HFF-Myc (cell line): Measurements from ENCODE around the gene CYP2W1.

Source experiments
- DNase-seq: peaks from one replicate; pipeline ENCODE4 v3.0.0-alpha.2; 2011; ENCODE audit warnings: low read depth; ENCODE audit errors: extremely low read depth
- H3K4me3 ChIP-seq: replicated peaks from 2 replicates; pipeline ENCODE4 v1.5.1; 2011; ENCODE audit warnings: low read depth, mild to moderate bottlenecking, control low read depth, low read length
- TF ChIP-seq, protein P1 (sequence below): IDR thresholded peaks from 2 replicates; pipeline ENCODE4 v1.5.1; 2012; ENCODE audit warnings: mild to moderate bottlenecking, low read depth, low read length, control low read depth; ENCODE audit errors: missing control alignments

CYP2W1 gene

DNA sequence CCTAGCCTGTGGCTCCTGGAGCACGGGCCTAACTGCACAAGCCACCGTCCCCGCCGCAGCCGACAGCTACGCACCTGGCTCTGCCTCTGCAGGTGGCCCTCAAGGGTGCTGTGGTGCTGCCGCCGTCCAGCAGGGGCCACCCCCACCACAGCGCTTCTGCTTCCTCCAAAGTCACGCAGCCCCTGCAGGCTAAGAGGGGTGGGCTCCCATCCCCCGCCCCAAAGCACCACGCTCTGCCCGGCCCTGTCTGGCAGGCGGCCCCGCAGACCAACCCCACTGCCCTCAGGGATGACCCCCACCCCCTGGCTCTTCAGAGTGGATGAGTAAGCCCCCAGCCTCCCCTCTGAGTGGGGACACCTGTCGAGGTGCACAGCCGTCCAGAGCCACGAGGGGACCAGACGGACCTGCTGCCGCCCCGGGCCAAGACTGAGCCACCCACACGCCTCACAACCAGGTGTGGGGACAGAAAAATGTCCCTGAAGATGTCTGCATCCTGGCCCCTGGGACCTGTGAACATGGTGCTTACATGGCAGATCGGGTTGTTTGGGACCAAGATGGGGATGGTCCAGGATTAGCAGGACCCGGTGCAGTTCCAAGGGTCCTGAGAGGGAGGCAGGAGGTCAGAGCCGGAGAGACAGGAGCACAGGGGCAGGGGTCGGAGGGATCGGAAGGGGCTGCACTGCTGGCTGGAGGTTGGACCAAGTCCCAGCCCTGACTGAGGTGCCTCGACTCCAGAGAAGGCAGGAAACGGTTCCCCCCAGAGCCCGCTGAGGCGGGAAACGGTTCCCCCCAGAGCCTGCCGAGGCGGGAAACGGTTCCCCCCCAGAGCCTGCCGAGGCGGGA is 19.5 kb upstream of the CYP2W1 start:
- TF ChIP-seq, protein P1, sequence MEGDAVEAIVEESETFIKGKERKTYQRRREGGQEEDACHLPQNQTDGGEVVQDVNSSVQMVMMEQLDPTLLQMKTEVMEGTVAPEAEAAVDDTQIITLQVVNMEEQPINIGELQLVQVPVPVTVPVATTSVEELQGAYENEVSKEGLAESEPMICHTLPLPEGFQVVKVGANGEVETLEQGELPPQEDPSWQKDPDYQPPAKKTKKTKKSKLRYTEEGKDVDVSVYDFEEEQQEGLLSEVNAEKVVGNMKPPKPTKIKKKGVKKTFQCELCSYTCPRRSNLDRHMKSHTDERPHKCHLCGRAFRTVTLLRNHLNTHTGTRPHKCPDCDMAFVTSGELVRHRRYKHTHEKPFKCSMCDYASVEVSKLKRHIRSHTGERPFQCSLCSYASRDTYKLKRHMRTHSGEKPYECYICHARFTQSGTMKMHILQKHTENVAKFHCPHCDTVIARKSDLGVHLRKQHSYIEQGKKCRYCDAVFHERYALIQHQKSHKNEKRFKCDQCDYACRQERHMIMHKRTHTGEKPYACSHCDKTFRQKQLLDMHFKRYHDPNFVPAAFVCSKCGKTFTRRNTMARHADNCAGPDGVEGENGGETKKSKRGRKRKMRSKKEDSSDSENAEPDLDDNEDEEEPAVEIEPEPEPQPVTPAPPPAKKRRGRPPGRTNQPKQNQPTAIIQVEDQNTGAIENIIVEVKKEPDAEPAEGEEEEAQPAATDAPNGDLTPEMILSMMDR: no peak
- no peak overlapping the region for H3K4me3 ChIP-seq
- no peak for DNase-seq

DNA sequence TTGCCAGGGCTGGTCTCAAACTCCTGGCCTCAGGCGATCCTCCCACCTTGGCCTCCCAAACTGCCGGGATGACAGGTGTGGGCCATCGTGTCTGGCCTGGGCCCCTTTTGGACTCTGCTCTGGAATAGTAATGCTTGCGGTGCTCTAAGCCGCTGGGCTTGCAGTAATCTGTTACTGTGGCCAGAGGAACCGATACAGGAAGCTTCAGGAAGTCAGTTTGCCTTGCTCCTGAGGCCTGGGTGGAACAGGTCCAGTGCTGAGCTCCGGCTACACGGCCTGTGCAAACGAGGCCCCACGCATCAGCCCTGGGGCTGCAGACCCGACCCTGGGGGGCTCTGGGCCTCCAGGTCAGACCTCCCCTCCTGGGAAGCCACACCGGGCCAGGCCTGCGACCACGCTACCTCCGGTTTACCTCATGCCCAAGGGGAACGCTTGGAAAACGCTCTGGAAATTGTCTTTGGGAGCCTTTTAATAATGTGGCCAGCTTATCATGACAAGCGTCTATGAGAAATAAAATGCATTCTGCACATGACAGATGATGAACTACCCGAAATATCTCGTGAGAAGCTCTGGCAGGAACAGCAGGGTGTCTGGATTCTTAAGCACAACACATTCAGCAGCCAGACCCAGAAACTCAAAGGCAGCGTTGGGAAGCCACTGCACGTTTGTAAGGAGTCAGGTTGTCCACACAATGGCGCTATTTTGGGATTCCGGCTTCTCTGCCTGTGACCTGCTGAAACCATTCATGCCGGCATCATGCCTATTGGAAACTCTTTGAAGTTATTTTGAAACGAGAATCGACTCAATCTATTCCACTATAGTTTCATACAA is 18.4 kb upstream of the CYP2W1 start:
- TF ChIP-seq, protein P1: no peak
- DNase-seq: no peak
- H3K4me3 ChIP-seq: no peak overlapping the region

DNA sequence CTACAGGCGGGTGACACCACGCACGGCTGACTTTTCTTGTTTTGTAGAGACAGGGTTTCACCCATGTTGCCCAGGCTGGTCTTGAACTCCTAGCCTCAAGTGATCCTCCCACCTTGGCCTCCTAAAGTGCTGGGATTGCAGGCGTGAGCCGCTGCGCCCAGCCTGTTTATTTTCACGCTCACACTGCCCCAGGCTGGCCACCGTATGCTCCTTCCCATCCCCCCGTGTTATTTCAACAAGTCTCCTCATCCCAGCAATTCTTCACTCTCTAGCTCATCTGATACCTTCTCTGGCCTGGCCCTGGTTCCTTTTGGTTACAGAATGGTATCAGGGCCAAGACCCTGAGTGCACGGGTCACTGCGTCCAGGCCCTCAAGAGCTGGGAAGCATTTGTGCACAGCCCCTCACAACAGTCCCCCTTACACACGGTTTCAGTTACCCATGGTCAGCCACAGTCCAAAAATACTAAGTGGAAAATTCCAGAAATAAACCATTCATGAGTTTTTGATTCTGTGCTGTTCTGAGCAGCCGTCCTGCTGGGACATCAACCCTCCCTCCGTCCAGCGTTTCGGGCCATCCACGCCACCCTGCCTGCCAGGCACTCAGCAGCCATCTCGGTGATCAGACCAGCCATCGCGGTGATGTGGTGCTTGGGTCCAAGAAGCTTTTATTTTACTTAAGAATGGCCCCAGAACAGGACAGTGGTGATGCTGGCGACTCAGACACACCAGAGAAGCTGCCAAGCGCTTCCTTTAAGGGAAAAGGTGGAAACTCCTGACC is 16.5 kb upstream of the CYP2W1 start:
- no peak overlapping the region for H3K4me3 ChIP-seq
- TF ChIP-seq, protein P1: no peak
- DNase-seq: no peak

DNA sequence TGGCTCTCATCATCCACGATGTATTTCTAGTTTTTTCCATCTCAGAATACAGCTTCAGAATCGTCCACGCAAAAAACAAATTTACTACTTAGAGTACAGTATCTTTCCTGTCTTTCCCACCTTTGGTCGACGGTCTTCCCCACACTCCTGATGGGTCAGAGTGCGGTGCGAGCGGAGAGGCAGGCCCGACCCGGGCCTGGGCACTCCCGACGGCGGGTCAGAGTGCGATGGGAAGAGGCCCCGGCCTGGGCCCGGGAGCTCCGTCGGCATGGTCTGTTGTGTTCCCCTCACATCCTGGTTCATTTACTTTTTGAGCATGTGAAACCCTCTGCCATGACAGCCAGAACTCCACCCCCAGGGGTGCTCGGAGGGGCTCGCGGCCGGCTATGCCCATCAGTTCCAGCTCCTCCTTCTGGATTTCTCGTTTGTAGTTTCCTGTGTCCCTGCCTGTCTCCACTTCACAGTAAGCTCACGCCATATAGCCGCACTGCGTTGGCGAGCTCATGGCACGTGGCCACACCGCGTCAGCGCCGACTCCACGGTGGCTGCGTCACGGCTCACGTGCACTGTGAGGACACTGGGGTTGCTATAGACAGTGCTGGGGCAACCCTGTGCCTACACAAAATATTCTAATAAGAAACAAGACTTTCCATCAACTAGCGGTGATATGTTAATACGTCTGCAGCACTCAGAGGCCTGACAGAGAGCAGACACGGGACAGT is 15.5 kb upstream of the CYP2W1 start:
- TF ChIP-seq, protein P1: no peak
- H3K4me3 ChIP-seq: no peak overlapping the region
- no peak for DNase-seq

DNA sequence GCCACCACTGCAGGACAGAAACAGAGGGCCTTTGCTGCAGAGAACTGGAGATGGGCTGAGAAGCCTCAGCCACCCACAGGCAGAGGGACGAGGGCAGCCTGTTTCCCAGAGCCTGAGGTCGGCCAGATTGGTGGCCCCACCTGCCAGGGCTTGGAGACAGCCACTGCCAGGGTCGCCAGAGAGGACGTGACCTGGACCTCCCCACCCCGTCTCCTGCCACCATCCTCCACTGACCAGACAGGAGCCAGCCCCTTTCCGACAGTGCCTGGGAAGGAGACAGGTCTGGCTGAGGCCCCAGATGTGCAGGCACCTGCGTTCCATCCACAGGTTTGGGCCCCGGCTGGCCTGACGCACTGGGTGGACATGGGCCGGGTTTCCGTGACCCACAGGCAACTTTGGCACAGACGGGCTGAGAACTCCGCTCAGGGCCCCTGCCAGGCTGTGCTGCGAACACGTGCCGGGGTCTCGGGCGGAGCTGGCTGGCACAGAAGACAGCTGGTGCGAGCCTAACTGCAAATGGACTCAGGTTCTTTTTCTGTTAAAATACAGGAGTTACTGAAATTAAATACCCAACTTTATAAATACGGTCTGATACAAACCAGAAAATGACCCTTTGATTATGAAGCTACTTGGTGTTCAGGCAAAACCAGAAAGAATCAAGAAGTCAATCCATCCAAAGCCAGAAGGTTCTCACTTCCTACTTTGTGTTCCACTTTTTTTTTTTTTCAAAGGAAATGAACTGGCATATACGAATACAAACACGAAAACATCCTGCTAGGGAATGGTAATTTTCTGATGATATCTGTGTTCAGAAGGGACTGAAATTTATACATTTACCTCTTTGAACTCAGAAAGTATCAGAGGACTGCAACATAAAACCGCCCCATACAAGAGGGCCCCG is 14.5 kb upstream of the CYP2W1 start:
- no peak overlapping the region for H3K4me3 ChIP-seq
- TF ChIP-seq, protein P1: no peak
- DNase-seq: no peak
